OCI-LY7 (cell line): ENCODE results near the gene GALNT15. TPM values are rescaled to one million over a fixed set of nuclear protein-coding genes. Genes with fewer than 3 reads are reported as not detected.

Experiments used
- total RNA-seq, 2 experiments: library from RNA; depleted of rRNA in 1 of 2; stranded (reverse); fragments of >200 nt in 1 of 2; shearing (Covaris generic) in 1 of 2; gene quantifications; 2 replicates each; pipeline ENCODE4 v1.2.3, GENCODE V29; 2014 to 2022

GALNT15 gene
- total RNA-seq, 2 experiments from 2014 or later = 0.03 TPM; not detected in 1

Other genes starting within 250 kb of the GALNT15 start
- 4.8 and 7.3 TPM in 2 replicates for gene DPH3, start 90.3 kb downstream of the GALNT15 start, total RNA-seq (2014; rRNA removed; shearing (Covaris generic))
- 14.4 and 19.0 TPM in 2 replicates for gene DPH3, start 90.3 kb downstream of the GALNT15 start, total RNA-seq (2022)
- gene OXNAD1, start 90.5 kb downstream of the GALNT15 start, total RNA-seq (2014; rRNA removed; shearing (Covaris generic)) = 16.6 and 18.7 TPM in 2 replicates
- 18.1 and 22.0 TPM in 2 replicates for gene OXNAD1, start 90.5 kb downstream of the GALNT15 start, total RNA-seq (2022)